Suppressor macrophage treated with lipopolysaccharide for 1 hour (primary cell): ENCODE results near the gene SLC25A29.
"Not testable (repeated sequence)": the region's sequence is repeated elsewhere in the genome, so short reads cannot be mapped to it uniquely, and the experiment has no call there.

ENCODE experiments used
- DNase-seq, 3 donors: peaks; one replicate each; pipeline ENCODE4 v3.0.0-alpha.2; 2020 to 2022

SLC25A29 gene, protein sequence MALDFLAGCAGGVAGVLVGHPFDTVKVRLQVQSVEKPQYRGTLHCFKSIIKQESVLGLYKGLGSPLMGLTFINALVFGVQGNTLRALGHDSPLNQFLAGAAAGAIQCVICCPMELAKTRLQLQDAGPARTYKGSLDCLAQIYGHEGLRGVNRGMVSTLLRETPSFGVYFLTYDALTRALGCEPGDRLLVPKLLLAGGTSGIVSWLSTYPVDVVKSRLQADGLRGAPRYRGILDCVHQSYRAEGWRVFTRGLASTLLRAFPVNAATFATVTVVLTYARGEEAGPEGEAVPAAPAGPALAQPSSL

DNA sequence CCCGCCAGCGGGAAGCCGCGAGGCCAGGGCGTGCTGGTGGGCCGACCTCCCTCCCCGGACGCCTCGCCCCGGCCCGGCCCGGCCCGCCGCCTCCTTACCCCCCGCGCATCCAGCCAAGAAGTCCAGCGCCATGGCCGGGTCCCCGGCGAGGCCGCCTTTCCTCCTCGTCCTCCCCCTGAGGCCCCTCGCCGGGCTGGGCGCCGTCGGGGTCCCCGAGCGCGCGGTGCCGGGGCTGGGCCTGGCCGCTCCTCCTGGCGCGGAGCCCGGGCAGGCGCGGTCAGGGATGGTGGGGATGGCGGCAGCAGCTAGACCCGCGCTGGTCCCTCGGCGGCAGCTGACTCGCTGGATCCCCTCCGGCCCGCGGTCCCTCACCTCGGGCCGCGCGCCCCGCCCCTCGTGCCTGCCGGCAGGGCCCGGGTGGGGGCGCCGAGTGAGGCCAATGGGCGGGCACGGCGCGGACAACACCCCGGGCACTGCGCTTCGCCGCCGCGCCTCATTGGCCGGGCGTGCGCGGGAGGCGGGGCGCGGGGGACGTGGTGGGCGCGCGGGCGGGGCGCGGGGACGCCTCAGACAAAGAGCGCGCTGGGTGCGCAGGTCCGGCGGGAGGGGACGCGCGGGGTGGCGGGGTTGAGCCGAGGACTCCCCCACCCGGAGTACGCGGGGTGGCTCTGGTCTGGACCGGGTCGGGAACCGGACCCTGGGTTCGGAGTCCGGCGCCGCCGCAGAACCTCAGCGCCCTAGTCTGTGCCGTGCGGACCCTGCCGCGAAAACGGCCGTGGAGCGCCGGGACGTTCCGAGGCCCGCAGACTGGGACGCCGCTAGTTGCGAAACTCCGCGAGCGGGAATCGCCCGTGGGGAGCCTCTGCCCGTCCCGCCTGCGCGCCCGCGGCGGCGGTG, at the start of gene SLC25A29:
Gene SLC25A29, minus strand, starts transcription at position 344 of the 897 bp plus-strand sequence. Its CDS starts 212 bp downstream, at position 132.
- DNase-seq = peak; percentile 88 to 97 (median 95)

DNA sequence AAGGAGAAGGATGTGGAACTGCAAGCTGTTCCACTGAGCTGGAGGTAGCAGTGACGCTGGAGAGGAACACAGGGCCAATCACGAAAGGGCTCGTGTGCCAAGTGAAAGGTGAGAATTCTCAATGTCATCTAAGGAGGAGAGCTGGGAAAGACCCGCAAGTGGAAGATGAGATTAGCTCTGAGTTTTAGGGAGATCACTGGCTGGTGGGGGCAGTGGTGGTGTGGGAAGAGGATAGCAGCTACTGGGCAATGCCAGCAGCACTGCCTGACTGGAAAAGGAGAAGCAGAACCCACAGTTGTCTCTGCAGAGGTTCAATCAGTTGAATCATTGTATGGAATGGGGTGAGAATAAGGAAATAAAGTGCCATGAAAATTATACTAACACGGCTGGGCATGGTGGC, 44.7 kb upstream of the SLC25A29 start:
- peak; percentile 45 to 63 (median 55) for DNase-seq

DNA sequence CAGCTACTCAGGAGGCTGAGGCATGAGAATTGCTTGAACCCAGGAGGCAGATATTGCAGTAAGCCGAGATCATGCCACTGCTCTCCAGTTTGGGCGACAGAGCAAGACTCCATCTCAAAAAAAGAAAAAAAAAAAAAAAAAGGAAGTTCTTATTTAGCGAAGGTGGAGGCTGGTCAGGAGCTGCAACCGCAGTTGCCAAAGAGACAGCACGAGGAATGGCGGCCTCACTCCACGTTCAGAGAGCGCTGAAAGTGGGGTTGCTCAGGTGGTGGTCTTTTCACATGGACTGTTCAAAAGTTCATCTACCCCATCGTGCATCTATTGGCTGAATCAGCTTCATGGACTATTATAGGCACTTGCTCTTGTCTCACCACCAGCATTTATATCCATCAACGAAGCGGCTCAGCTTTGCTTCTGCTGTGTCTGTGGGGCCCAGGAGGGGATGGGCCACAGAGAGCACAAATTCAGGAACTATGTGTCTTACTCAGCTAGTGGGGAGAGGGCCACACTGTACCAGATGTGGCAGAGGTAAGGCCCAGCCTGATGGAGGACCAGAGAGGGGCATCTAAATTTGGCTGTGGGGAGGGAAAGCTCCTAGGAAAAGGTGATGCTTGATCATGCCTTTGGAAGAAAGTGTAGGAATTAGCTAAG, 44.2 kb upstream of the SLC25A29 start:
- no peak for DNase-seq

DNA sequence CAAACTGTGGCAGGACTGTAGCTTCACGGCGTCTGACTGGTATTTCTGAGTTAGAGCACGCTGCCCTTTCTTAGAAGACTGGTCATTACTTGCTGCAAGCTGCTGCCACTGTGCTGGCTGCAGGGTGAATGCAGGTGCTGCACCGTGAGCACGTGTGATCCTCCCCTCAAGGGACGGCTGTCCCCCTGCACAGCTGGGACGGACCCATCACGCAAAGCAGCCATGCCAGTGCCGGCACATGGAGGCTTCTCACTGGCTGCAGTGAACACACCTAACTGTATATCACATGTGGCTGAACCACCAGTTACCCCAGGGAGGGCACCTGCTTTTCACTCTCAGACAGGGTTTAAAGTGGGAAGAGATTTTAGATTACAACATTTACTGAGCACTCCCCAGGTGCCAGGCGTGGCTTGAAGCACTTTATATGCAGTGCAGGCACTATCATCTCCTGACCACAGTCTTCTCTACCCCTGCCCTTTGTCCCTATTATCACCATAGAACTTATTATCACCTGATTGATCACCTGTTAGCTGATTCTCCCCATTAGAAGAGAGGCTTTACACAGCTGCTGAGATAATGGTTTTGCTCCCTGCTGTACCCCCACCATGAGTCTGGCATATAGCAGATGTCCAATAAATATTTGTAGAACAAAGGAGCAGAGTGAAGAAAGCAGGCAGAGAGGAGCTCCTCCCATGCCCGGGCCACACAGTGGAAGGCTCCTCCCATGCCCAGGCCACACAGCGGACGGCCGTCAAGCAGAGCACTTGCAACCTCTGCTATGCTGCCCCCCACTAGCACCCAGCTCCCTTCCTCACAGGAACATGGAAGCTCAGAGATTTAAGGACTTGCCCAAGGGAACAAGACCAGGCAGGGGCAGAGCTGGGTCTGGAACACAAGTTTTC, 42.8 kb upstream of the SLC25A29 start:
- DNase-seq = no peak

DNA sequence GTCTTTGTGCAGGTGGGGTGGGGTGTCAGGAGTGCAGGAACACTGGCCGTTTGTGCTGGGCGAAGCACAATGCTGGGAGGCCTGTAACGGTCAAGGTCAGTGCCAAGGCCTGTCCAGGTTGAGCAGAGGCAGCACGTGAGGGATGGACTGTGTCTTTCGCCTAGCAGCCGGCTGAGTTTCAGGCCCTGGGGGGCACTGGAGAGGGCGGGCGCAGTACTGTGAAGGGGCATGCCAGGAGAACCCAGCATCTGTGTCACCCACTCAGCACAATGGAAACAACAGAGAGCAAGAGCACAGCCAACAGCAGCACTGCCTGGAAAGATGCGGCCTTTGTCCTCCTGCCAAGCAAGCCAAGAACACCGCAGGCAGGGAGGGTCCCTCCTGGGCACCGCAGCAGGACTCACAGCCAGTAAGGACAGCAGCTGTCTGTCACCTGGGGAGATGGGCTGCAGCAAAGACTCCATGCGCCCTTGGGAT, 42.0 kb upstream of the SLC25A29 start:
- no peak for DNase-seq

DNA sequence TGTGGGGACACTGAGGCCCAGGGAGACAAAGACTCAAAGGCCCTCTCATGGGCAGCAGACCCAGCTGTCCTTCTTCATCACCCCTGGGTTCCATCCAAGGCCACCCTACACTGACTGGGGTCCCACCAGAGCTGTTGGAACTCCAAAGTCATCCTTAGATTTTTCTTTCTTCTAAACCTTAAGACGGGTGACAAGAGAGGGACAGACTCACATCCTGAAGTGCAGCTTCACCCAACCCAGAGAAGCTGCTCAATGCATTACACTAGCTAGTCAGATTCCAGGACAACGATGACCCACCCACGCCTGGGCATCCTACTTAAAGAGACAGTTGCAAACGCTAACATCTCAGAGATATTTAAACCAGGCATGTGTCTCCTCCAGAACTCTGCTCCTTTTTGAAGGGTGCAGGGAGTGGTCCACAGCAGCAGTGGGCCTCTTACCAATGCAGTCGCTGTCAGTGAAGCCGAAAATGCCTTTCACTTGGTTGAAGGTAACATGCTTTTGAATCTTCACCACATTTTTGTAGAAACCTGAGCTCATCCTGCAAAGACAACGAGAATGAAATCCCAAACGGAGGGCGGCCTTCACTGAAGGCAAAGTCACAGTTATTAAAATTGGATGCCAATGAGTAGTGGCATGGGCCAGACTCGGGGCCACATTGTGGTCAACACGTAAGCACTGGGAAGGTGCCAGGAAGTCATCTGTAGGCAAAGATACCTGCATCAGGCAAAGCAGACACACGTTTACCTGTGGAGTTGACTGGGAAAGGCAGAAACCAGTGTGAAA, 40.3 kb upstream of the SLC25A29 start:
- no peak for DNase-seq

DNA sequence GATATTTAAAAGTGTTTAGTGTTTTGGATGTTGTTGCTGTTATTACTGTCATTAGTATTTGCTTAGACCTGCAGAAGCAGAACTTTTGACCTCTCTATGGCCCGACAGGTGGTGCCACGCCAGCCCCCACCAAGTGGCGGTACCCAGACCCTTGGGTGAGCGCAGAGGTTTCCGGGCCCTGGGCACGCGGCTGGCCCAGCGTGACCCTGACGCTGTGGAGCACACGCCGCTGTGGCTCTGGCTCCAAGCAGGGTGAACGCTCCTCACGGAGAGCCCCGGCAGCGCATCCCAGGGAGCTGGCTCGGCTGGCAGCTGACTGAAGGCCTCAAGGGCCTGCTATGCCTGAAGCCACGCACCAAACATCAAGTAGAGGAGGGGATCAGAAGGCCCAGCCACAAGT, 39.5 kb upstream of the SLC25A29 start:
- DNase-seq = no peak

DNA sequence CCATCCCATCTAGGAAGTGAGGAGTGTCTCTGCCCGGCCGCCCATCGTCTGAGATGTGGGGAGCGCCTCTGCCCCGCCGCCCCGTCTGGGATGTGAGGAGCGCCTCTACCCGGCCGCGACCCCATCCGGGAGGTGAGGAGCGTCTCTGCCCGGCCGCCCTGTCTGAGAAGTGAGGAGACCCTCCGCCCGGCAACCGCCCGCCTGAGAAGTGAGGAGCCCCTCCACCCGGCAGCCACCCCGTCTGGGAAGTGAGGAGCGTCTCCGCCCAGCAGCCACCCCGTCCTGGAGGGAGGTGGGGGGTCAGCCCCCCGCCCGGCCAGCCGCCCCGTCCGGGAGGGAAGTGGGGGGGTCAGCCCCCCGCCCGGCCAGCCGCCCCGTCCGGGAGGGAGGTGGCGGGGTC, 38.4 kb upstream of the SLC25A29 start:
- not testable (repeated sequence) for DNase-seq

DNA sequence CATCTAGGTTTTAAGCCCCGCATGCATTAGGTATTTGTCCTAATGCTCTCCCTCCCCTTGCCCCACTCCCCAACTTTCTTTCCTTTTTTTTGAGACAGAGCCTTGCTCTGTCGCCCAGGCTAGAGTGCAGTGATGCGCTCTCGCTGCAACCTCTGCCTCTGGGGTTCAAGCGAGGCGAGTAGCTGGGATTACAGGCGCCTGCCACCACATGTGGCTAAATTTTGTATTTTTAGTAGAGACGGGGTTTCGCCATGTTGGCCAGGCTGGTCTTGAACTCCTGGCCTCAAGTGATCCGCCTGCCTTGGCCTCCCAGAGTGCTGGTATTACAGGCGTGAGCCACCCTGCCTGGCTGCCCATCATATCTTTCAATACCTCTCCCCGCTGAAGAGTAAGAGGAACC, 36.6 kb upstream of the SLC25A29 start:
- not testable (repeated sequence) for DNase-seq

DNA sequence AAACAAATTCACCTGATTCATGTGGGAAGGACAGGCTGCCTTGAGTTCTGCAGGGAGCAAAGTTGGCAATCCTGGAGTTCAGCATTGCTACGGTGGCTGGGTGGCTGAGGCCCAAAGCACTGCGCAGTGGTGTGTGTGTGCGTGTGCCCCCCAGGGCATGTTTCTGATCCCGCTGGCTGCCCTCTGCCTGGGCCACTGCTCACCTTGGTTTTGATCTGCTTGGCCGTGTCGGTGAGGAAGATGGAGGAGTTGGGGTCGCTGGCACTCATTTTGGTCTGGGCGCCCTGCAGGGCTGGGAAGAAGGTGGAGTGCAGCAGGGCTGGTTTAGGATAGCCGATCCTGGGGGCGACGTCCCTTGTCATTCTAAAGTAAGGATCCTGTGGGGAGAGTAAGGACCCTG, 36.0 kb upstream of the SLC25A29 start:
- DNase-seq = no peak

DNA sequence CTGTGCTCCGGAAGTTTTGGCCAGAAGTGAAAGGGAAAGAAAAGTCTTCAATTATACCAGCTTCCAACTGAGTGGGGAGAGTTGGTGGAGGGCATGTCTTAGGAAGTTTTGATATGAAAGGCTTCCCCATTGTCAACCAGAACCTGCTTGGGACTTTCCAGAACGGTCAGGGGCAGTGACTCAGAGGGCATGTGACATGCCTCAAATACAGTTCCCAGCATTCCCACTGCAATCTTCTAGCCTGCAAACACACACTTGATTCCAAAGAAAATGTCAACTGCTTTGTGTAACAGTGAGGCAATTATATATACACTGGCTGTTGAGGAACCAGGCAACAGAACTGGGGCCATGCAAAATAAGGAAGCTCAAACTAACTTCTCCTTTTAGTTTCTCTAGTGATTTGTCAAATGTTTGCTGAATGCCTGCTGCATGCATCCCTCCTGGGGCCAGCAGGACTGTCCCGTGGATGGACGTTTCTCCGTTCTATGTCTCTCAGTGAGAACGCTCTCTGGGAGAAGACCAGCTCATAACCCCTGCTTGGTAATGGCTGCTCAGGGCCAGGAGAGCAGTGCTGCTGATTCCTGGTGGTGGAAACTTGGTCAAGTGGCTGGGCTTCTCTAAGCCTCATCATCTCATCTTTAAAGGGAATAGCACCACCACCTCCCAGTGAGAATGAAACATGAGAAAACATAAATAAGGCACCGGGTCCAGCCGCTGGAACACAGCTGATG, 35.2 kb upstream of the SLC25A29 start:
- peak; percentile 93 to 97 (median 96) for DNase-seq

DNA sequence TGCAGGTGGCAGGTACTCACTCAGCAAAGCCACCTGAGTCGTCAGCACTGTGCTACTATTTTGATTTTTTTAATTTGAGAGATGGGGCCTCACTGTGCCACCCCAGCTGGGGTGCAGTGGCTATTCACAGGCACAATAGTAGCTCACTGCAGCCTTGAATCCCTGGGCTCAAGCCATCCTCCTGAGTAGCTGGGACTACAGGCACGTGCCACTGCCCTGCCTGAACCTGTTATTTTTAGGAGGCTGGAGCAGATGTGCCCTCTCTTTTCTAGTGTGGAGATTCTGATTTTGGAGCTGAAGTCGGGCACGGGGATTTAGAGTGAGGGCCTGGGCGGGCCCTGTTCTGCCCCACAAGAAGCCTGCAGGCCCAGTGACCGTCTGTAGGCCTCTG, 34.2 kb upstream of the SLC25A29 start:
- DNase-seq = no peak

DNA sequence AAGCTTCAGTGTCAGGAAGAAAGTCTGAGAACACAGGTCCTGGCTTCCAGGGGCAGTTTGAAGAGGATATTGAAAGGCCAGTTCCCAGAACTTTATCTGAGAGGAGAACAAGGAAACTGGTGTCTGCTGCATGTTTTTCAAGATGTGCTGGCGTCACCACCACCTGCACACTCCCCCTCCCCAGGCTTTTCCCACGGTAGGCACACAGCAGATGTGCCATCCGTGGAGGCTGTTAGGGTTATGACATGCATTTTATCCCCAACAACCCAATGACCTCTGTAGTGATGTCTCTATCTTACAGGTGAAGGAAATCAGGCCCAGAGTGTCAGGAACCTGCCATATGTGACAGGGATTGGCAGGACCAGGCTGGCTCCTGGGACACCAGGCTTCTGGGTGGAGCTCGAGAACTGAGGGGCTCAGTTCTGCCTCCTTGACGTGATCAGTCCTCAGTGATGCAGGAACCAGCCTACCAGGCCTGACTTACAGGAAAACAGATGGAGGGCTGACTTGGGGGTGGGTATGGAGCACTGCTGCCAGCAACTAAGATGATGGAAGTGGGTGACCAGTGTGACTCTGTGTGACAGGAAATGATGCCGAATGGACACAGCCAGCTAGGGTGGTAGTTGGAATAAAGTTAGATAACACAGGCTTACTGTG, 33.6 kb upstream of the SLC25A29 start:
- DNase-seq = peak in 1 of 3 donors; percentile 62

DNA sequence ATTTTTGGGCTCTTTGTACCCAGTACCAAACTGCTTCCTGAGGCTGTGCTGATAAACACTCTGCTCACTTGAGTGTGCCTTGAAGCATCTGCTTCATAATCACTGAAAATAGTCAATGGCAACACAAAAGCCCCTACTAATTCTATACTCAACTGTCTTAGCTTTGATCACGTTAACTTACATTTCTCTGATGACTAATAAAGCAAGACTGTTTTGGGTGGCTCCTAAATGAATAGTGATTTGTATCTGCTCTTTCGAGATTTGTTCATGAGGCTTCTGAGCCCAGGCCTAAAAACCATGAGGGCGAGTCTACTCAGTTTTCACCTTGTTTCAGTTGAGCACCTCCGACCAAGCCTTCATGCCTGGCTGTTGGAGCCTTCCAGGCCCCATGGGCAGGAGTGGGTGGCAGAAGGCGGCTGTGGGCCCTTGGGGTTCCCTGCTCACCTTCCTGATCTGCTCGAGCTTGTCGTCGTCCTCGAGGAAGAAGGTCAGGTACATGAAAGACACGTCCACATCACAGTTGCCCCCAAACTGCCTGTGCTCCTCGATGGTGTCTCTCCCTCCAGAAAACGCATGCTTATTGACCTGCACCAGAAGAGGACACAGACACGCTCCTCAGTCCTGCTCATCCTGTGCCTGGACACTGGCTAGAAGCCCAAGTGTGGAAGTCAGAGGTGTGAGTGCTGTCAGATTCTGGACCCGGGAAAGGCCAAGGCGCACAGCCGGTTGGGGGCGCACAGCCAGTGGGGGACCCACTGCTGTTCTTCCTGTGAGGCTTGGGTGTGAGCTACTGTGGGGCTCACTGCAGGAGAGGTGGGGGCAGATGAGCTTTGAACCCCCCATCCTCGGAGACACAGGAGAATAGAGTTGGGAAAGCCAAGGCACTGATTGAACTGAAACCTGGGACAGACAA, 30.6 kb upstream of the SLC25A29 start:
- DNase-seq = peak in 1 of 3 donors; percentile 26

DNA sequence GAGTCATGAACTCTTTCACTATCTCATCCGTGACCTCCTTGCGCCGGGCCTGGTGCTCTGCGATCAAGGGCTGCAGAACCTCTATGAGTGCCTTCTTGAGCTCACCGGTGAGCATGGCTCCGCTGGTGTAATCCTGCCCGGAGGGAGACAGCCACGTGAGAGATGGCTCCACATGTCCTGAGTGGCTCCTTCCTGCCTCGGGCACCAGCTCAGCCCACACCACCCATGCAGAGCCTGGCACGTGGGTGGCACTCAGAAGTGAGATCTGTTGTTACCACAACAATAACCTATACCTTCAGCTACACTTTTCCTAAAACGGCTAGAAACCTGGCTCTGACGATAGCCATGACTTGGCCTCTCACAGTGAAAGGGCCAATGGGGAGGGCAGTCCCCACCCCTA, 28.7 kb upstream of the SLC25A29 start:
- peak in 1 of 3 donors; percentile 44 for DNase-seq

DNA sequence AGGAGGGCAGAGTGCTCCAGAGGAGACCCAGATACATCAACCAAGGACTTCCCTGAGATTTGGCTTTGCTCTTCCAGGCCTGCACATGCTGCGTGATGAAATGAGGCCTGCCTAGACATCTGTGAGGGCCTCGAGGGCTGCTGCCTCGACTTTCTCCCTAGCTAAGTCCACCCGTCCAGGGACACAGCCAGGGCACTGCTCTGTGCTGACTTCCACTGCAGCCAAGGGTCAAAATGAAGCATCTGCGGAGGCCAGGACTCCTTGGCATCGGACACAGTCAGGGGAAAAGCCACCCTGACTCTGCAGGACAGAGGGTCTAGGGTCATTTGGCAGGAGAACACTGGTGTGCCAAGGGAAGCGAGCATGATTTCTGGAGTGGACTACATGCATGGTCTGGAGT, 27.6 kb upstream of the SLC25A29 start:
- DNase-seq = peak in 1 of 3 donors; percentile 51

DNA sequence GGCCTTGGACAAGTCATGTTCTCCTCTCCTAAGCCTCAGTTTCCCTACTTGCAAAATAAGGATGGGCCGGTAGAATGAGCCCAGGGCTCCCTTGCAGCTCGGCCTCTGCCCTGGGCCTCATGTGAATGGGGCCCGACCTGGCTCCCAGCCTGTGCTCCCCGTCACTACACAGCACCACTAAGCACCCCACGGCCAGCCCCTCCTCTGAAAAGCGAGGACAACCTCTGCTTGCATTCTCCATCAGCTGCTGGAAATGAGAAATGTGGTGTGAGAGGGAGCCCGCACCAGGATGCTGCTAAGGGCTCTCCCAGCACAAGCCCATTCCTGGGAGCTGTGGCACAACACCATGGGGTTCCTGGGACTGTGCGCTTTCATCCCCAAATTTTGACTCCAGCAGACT, 27.1 kb upstream of the SLC25A29 start:
- no peak for DNase-seq

DNA sequence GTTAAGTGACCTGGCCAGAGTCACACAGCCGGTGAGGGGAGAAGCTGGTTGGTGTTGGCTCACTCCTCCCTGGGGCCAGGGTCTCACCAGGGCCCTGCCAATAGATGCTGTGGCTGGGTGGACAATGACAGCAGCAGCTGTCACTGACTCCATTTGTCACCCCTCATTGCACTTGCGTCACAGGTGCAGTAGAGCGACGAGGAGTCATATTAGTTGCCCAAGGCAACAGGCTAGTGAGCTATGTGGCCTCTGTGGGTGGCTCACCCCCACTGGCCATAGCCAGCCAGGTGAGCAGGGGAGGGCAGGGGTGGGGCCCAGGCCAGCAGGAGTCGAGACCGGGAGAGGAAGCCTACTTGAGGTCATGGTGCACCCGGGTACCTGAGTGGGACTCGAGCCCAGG, 26.6 kb upstream of the SLC25A29 start:
- DNase-seq = no peak

DNA sequence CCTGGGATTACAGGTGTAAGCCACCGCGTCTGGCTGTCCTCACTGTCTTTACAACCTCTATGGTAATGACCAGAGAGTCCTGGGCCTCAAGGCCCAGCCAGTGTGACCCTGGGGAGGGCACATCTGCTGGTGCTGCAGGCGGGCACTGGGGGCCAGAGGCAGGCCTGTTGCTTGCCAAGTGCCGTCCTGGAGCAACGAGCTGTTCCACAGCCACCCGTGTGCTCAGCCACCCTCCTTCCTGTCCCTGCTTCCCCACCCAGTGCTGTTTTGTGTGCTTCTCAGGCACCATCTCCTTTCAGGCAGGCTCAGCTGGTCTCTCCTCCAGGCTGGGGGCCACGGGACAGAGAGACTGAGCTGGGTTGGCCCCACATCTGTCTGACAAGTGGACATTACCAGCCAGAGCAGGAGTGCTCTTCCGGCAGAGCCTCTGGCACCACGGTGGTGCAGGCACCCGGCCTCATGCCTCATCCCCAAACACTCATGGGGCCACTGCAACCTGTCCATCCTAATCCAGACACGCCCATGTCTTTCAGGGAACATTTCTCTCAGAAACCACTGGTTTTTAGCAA, 25.9 kb upstream of the SLC25A29 start:
- peak in 1 of 3 donors; percentile 61 for DNase-seq
